ENCODE measurements around the gene EML6.

Gene EML6

GRCh38 chr2:54964816-54965215 lies 241.4 kb downstream of the EML6 start:
- no peak for DNase-seq (ENCODE audit: low read depth)
- H3K4me3 ChIP-seq (ENCODE audit: low read length) = no peak overlapping the region
- no peak for TF ChIP-seq CTCF (conservative IDR thresholded peaks at IDR 0.05; ENCODE audit: low read depth, low read length)

- DNase-seq (ENCODE audit: low read depth) = no peak
- H3K4me3 ChIP-seq (ENCODE audit: low read length) = no peak overlapping the region
- TF ChIP-seq CTCF (conservative IDR thresholded peaks at IDR 0.05; ENCODE audit: low read depth, low read length) = no peak
Measured at GRCh38 chr2:54965425-54965824, 242.0 kb downstream of the EML6 start.

- no peak for TF ChIP-seq CTCF (conservative IDR thresholded peaks at IDR 0.05; ENCODE audit: low read depth, low read length)
- DNase-seq (ENCODE audit: low read depth) = no peak
- H3K4me3 ChIP-seq (ENCODE audit: low read length) = no peak overlapping the region
Measured at GRCh38 chr2:54966165-54966832, 242.8 kb downstream of the EML6 start.

- DNase-seq (ENCODE audit: low read depth) = no peak
- no peak for TF ChIP-seq CTCF (conservative IDR thresholded peaks at IDR 0.05; ENCODE audit: low read depth, low read length)
- H3K4me3 ChIP-seq (ENCODE audit: low read length) = no peak overlapping the region
Measured at GRCh38 chr2:54966837-54967236, 243.4 kb downstream of the EML6 start.

- TF ChIP-seq CTCF (conservative IDR thresholded peaks at IDR 0.05; ENCODE audit: low read depth, low read length) = no peak
- H3K4me3 ChIP-seq (ENCODE audit: low read length) = no peak overlapping the region
- no peak for DNase-seq (ENCODE audit: low read depth)
Measured at GRCh38 chr2:54967269-54967668, 243.8 kb downstream of the EML6 start.

- TF ChIP-seq CTCF (conservative IDR thresholded peaks at IDR 0.05; ENCODE audit: low read depth, low read length) = no peak
- DNase-seq (ENCODE audit: low read depth) = no peak
- H3K4me3 ChIP-seq (ENCODE audit: low read length) = no peak overlapping the region
Measured at GRCh38 chr2:54967759-54968365, 244.4 kb downstream of the EML6 start.

- no peak for TF ChIP-seq CTCF (conservative IDR thresholded peaks at IDR 0.05; ENCODE audit: low read depth, low read length)
- no peak for DNase-seq (ENCODE audit: low read depth)
- H3K4me3 ChIP-seq (ENCODE audit: low read length) = no peak overlapping the region
Measured at GRCh38 chr2:54968561-54969218, 245.2 kb downstream of the EML6 start.

All from retinal pigment epithelial cell (primary cell).